ENCODE measurements around the gene CEP70. TPM values are rescaled to one million over a fixed set of nuclear protein-coding genes. Genes with fewer than 3 reads are reported as not detected.
"Not testable (repeated sequence)": the region's sequence is repeated elsewhere in the genome, so short reads cannot be mapped to it uniquely, and the experiment has no call there.

CEP70 gene
- total RNA-seq, 2 experiments from 2014 or later = 9.8 to 10.5 TPM

- H3K27me3 Mint-ChIP-seq = peaks cover 2% of the 10 kb centered on the region
- H3K36me3 Mint-ChIP-seq = peaks cover 35% of the 10 kb centered on the region
- no peak overlapping the region for H3K27ac Mint-ChIP-seq
- peaks cover 8% of the 10 kb centered on the region for H3K9me3 Mint-ChIP-seq (ENCODE audit: low read depth)
- no peak for DNase-seq
- H3K4me1 Mint-ChIP-seq = peaks cover 24% of the 10 kb centered on the region
- CTCF ChIA-PET = no interaction called here
- ATAC-seq = no peak
- no peak overlapping the region for H3K4me3 Mint-ChIP-seq
Measured at GRCh38 chr3:138573138-138573537, 20.9 kb downstream of the CEP70 start.

- not testable (repeated sequence) for H3K27me3 Mint-ChIP-seq; DNase-seq; H3K4me3 Mint-ChIP-seq; H3K4me1 Mint-ChIP-seq; H3K27ac Mint-ChIP-seq; H3K9me3 Mint-ChIP-seq (ENCODE audit: low read depth); ATAC-seq
- H3K36me3 Mint-ChIP-seq = peaks cover 36% of the 10 kb centered on the region
- CTCF ChIA-PET = interaction anchor here (1.4 to 2.6 kb wide), 2 partner anchors 22 to 25 kb away, joined by 3 to 8 read pairs; partner anchors contain the start of gene CEP70
Measured at GRCh38 chr3:138569624-138570023, 24.4 kb downstream of the CEP70 start.

GRCh38 chr3:138569090-138569489 is 25.0 kb downstream of the CEP70 start:
- peaks cover 9% of the 10 kb centered on the region for H3K9me3 Mint-ChIP-seq (ENCODE audit: low read depth)
- no peak overlapping the region for H3K4me3 Mint-ChIP-seq
- ATAC-seq (no peak), DNase-seq (no peak)
- H3K27ac Mint-ChIP-seq = no peak overlapping the region
- H3K4me1 Mint-ChIP-seq = peaks cover 9% of the 10 kb centered on the region
- H3K36me3 Mint-ChIP-seq = peaks cover 35% of the 10 kb centered on the region
- CTCF ChIA-PET = no interaction called here
- H3K27me3 Mint-ChIP-seq = peaks cover 2% of the 10 kb centered on the region

GRCh38 chr3:138567403-138567802 is 26.7 kb downstream of the CEP70 start:
- no peak overlapping the region for H3K27ac Mint-ChIP-seq
- peaks cover 15% of the 10 kb centered on the region for H3K4me1 Mint-ChIP-seq
- H3K36me3 Mint-ChIP-seq = peaks cover 25% of the 10 kb centered on the region
- H3K4me3 Mint-ChIP-seq = no peak overlapping the region
- H3K27me3 Mint-ChIP-seq = no peaks in the 10 kb centered on the region
- DNase-seq = no peak
- H3K9me3 Mint-ChIP-seq (ENCODE audit: low read depth) = peaks cover 3% of the 10 kb centered on the region
- no peak for ATAC-seq
- CTCF ChIA-PET = interaction anchor here (1.4 kb wide), 1 partner anchor 356 kb away, joined by 3 read pairs; no protein-coding TSS in a partner anchor

GRCh38 chr3:138566293-138566692 is 27.8 kb downstream of the CEP70 start:
- H3K9me3 Mint-ChIP-seq (ENCODE audit: low read depth); ATAC-seq; H3K27me3 Mint-ChIP-seq; CTCF ChIA-PET; H3K27ac Mint-ChIP-seq; DNase-seq; H3K4me1 Mint-ChIP-seq; H3K4me3 Mint-ChIP-seq: not testable (repeated sequence)
- H3K36me3 Mint-ChIP-seq = peaks cover 26% of the 10 kb centered on the region

GRCh38 chr3:138562902-138563301 is 31.2 kb downstream of the CEP70 start:
- peaks cover 30% of the 10 kb centered on the region for H3K36me3 Mint-ChIP-seq
- H3K4me1 Mint-ChIP-seq; DNase-seq; CTCF ChIA-PET; H3K27me3 Mint-ChIP-seq; H3K27ac Mint-ChIP-seq; H3K9me3 Mint-ChIP-seq (ENCODE audit: low read depth); H3K4me3 Mint-ChIP-seq; ATAC-seq: not testable (repeated sequence)

- Mint-ChIP-seq H3K9me3 (ENCODE audit: low read depth) (peaks cover 7% of the 10 kb centered on the region), H3K4me3 (no peak overlapping the region), H3K4me1 (peaks cover 6% of the 10 kb centered on the region), H3K27ac (no peak overlapping the region), H3K27me3 (no peaks in the 10 kb centered on the region), H3K36me3 (peaks cover 26% of the 10 kb centered on the region)
- no peak for DNase-seq
- ATAC-seq = no peak
- CTCF ChIA-PET = no interaction called here
Measured at GRCh38 chr3:138560501-138560900, 33.6 kb downstream of the CEP70 start.

GRCh38 chr3:138559134-138559533 is 34.9 kb downstream of the CEP70 start:
- Mint-ChIP-seq H3K36me3 (peaks cover 31% of the 10 kb centered on the region), H3K27me3 (no peaks in the 10 kb centered on the region), H3K4me1 (peaks cover 6% of the 10 kb centered on the region), H3K27ac (no peak overlapping the region), H3K4me3 (no peak overlapping the region), H3K9me3 (ENCODE audit: low read depth) (peaks cover 9% of the 10 kb centered on the region)
- CTCF ChIA-PET = no interaction called here
- ATAC-seq (no peak), DNase-seq (no peak)

GRCh38 chr3:138554775-138555174 is 39.3 kb downstream of the CEP70 start:
- Mint-ChIP-seq H3K9me3 (ENCODE audit: low read depth) (peaks cover 17% of the 10 kb centered on the region), H3K36me3 (peaks cover 44% of the 10 kb centered on the region)
- H3K4me1 Mint-ChIP-seq, ATAC-seq, H3K27me3 Mint-ChIP-seq, DNase-seq, H3K27ac Mint-ChIP-seq, CTCF ChIA-PET, H3K4me3 Mint-ChIP-seq: not testable (repeated sequence)

GRCh38 chr3:138550958-138551357 is 43.1 kb downstream of the CEP70 start:
- H3K4me1 Mint-ChIP-seq, ATAC-seq, H3K27me3 Mint-ChIP-seq, CTCF ChIA-PET, H3K4me3 Mint-ChIP-seq, DNase-seq, H3K27ac Mint-ChIP-seq: not testable (repeated sequence)
- Mint-ChIP-seq H3K9me3 (ENCODE audit: low read depth) (peaks cover 23% of the 10 kb centered on the region), H3K36me3 (peaks cover 61% of the 10 kb centered on the region)

- Mint-ChIP-seq H3K27ac (no peak overlapping the region), H3K9me3 (ENCODE audit: low read depth) (peaks cover 24% of the 10 kb centered on the region), H3K36me3 (peaks cover 60% of the 10 kb centered on the region), H3K4me3 (no peak overlapping the region), H3K4me1 (peaks cover 6% of the 10 kb centered on the region), H3K27me3 (no peaks in the 10 kb centered on the region)
- CTCF ChIA-PET = interaction anchor here (1.3 kb wide), 1 partner anchor 132 kb away, joined by 3 read pairs; no protein-coding TSS in a partner anchor
- no peak for DNase-seq
- no peak for ATAC-seq
Measured at GRCh38 chr3:138549179-138549977, 44.7 kb downstream of the CEP70 start.

- H3K27me3 Mint-ChIP-seq = no peaks in the 10 kb centered on the region
- H3K9me3 Mint-ChIP-seq (ENCODE audit: low read depth) = peaks cover 27% of the 10 kb centered on the region
- H3K4me1 Mint-ChIP-seq = peaks cover 2% of the 10 kb centered on the region
- no peak overlapping the region for H3K27ac Mint-ChIP-seq
- ATAC-seq (no peak), DNase-seq (no peak)
- no peak overlapping the region for H3K4me3 Mint-ChIP-seq
- CTCF ChIA-PET = no interaction called here
- H3K36me3 Mint-ChIP-seq = peaks cover 62% of the 10 kb centered on the region
Measured at GRCh38 chr3:138547342-138547975, 46.6 kb downstream of the CEP70 start.

- no peak overlapping the region for H3K27ac Mint-ChIP-seq
- H3K9me3 Mint-ChIP-seq (ENCODE audit: low read depth) = peaks cover 25% of the 10 kb centered on the region
- CTCF ChIA-PET = no interaction called here
- ATAC-seq (no peak), DNase-seq (no peak)
- H3K36me3 Mint-ChIP-seq = peaks cover 64% of the 10 kb centered on the region
- H3K27me3 Mint-ChIP-seq = no peaks in the 10 kb centered on the region
- H3K4me3 Mint-ChIP-seq = no peak overlapping the region
- H3K4me1 Mint-ChIP-seq = no peaks in the 10 kb centered on the region
Measured at GRCh38 chr3:138544546-138544945, 49.5 kb downstream of the CEP70 start.

- H3K4me1 Mint-ChIP-seq = no peaks in the 10 kb centered on the region
- H3K27me3 Mint-ChIP-seq = no peaks in the 10 kb centered on the region
- H3K9me3 Mint-ChIP-seq (ENCODE audit: low read depth) = peaks cover 28% of the 10 kb centered on the region
- no peak for ATAC-seq
- H3K4me3 Mint-ChIP-seq = no peak overlapping the region
- H3K36me3 Mint-ChIP-seq = peaks cover 57% of the 10 kb centered on the region
- no peak for DNase-seq
- CTCF ChIA-PET = no interaction called here
- H3K27ac Mint-ChIP-seq = no peak overlapping the region
Measured at GRCh38 chr3:138542977-138543376, 51.1 kb downstream of the CEP70 start.
